ENCODE measurements around the gene PTPN3. TPM values are rescaled to one million over a fixed set of nuclear protein-coding genes. Genes with fewer than 3 reads are reported as not detected.

The PTPN3 gene
- total and polyA plus RNA-seq, 2 donors from 2014 or later, result 33.7 to 40.6 TPM

DNA sequence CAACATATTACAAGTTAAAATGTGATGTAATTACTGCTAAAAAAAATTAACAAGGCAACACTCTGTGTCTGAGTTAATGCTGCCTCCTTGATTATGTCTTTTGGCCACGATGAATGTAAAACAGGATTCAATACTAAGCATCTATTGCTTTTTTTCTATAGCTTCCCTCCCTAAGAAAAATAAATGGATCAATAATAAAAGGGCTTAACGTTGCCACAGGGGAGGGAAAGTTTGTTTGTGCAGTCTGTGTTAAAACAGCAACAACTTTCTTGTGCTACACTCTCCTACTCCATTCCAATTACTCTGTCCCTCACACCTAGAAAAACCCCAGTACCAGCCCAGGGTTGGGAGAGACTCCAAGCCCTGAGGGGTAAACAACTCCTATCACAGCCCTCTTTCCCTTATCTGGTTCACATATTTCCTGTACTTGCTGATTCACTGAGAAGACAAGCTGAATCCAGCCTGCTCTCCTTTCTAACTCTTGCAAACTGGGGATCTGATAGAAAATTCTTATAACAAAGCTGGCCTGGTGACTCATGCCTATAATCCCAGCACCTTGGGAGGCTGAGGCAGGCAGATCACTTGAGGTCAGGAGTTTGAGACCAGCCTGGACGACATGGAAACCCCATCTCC is 44.8 kb downstream of the PTPN3 start:
- Histone ChIP-seq H3K9ac (ENCODE audit: low read length in 3 of 3) (no peak overlapping the region), H3K27ac (ENCODE audit: low read depth in 2 of 2, low read length in 2 of 2) (no peak overlapping the region)
- no peak for FAIRE-seq

DNA sequence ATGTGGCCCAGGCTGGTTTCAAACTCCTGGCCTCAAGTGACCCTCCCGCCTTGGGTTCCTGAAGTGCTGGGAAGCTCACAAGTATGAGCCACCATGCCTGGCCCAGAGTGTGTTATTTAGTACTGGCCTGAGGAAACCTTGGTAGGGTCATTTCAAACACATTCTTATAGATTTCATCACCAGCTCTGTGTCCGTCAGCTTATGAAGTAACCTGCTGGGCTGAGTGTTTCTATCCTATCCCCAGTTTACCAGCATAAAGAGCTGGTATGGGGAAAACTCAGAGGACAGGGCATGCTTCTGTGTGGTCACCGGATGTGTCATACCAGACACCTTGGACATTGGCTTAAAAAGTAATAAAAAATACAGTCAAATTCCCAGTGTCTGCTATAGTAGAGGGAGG is 45.3 kb downstream of the PTPN3 start:
- intact Hi-C loops (cut with DNase I), result no loop called here
- H3K27me3 ChIP-seq (ENCODE audit: control insufficient read depth, insufficient read depth, low read length), result no peaks in the 10 kb centered on the region
- TF ChIP-seq, protein P1, sequence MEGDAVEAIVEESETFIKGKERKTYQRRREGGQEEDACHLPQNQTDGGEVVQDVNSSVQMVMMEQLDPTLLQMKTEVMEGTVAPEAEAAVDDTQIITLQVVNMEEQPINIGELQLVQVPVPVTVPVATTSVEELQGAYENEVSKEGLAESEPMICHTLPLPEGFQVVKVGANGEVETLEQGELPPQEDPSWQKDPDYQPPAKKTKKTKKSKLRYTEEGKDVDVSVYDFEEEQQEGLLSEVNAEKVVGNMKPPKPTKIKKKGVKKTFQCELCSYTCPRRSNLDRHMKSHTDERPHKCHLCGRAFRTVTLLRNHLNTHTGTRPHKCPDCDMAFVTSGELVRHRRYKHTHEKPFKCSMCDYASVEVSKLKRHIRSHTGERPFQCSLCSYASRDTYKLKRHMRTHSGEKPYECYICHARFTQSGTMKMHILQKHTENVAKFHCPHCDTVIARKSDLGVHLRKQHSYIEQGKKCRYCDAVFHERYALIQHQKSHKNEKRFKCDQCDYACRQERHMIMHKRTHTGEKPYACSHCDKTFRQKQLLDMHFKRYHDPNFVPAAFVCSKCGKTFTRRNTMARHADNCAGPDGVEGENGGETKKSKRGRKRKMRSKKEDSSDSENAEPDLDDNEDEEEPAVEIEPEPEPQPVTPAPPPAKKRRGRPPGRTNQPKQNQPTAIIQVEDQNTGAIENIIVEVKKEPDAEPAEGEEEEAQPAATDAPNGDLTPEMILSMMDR (IDR thresholded peaks at IDR 0.05; ENCODE audit: borderline replicate concordance, extremely low read depth, insufficient read depth), result no peak
- no peaks in the 10 kb centered on the region for H3K9me3 ChIP-seq (ENCODE audit: control insufficient read depth in 2 of 3, insufficient read depth in 1 of 3, low read length in 3 of 3)
- peaks cover 0 to 3% (median 0%) of the 10 kb centered on the region in 3 donors for H3K4me1 ChIP-seq (ENCODE audit: control insufficient read depth in 2 of 3, insufficient read depth in 2 of 3, low read depth in 1 of 3, low read length in 3 of 3)
- no peak overlapping the region for H3K27ac ChIP-seq (ENCODE audit: low read depth in 2 of 2, low read length in 2 of 2)
- H3K36me3 ChIP-seq (ENCODE audit: control insufficient read depth in 2 of 3, insufficient read depth in 3 of 3, low read length in 3 of 3), result peaks cover 0 to 32% (median 16%) of the 10 kb centered on the region in 3 donors
- no peak overlapping the region for H3K9ac ChIP-seq (ENCODE audit: low read length in 3 of 3)
- H3K4me3 ChIP-seq (ENCODE audit: low read length in 3 of 3), result no peak overlapping the region
- DNase-seq, result no peak
- no peak for FAIRE-seq

More for the DNA sequence above, 44.8 kb downstream of the PTPN3 start:
- DNase-seq, result no peak
- H3K4me3 ChIP-seq (ENCODE audit: low read length in 3 of 3), result no peak overlapping the region
- TF ChIP-seq, protein P1 (IDR thresholded peaks at IDR 0.05; ENCODE audit: borderline replicate concordance, extremely low read depth, insufficient read depth), result no peak
- H3K4me1 ChIP-seq (ENCODE audit: control insufficient read depth in 2 of 3, insufficient read depth in 2 of 3, low read depth in 1 of 3, low read length in 3 of 3), result peaks cover 0 to 3% (median 0%) of the 10 kb centered on the region in 3 donors
- intact Hi-C loops (cut with DNase I), result no loop called here
- H3K9me3 ChIP-seq (ENCODE audit: control insufficient read depth in 2 of 3, insufficient read depth in 1 of 3, low read length in 3 of 3), result no peaks in the 10 kb centered on the region
- peaks cover 0 to 28% (median 14%) of the 10 kb centered on the region in 3 donors for H3K36me3 ChIP-seq (ENCODE audit: control insufficient read depth in 2 of 3, insufficient read depth in 3 of 3, low read length in 3 of 3)
- H3K27me3 ChIP-seq (ENCODE audit: control insufficient read depth, insufficient read depth, low read length), result no peaks in the 10 kb centered on the region

DNA sequence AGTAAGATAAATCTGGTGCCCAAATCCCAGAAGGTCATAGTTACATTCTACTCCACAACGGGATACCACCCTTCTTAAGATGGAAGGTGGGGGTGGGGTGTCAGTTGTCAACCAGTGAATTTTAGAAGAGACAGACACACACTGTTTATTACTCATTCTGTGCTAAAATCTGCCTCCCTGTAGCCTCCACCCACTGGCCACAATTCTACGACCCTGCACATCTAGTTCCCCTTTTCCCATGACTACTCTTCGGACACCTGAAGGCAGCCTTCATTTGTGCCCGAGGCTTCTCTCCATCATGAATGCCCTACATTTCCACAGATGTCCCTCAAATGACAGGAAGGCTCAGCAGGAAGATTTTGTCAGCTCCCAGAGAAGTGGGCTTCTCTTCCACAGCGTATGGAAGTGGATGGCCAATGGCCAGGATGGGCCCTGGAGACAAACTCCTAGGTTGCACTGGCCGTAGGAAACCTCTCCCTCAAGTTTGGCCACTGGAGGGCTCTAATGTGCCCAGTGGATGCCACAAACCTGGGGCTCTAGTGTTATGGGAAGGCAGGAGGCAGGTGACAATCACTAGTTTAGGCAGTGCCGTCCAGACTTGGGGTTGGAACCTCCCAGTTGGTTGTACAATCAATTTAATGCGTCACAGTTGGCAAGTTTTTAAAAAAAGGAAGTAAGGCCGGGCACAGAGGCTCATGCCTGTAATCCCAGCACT is 46.6 kb downstream of the PTPN3 start:
- intact Hi-C loops (cut with DNase I), result no loop called here
- no peaks in the 10 kb centered on the region for H3K27me3 ChIP-seq (ENCODE audit: control insufficient read depth, insufficient read depth, low read length)
- TF ChIP-seq, protein P1 (IDR thresholded peaks at IDR 0.05; ENCODE audit: borderline replicate concordance, extremely low read depth, insufficient read depth), result no peak
- DNase-seq (no peak), FAIRE-seq (no peak)
- H3K36me3 ChIP-seq (ENCODE audit: control insufficient read depth in 2 of 3, insufficient read depth in 3 of 3, low read length in 3 of 3), result peaks cover 0 to 24% (median 16%) of the 10 kb centered on the region in 3 donors
- H3K4me1 ChIP-seq (ENCODE audit: control insufficient read depth in 2 of 3, insufficient read depth in 2 of 3, low read depth in 1 of 3, low read length in 3 of 3), result peaks cover 0 to 3% (median 0%) of the 10 kb centered on the region in 3 donors
- H3K27ac ChIP-seq (ENCODE audit: low read depth in 2 of 2, low read length in 2 of 2), result no peak overlapping the region
- H3K9me3 ChIP-seq (ENCODE audit: control insufficient read depth in 2 of 3, insufficient read depth in 1 of 3, low read length in 3 of 3), result no peaks in the 10 kb centered on the region
- no peak overlapping the region for H3K4me3 ChIP-seq (ENCODE audit: low read length in 3 of 3)
- no peak overlapping the region for H3K9ac ChIP-seq (ENCODE audit: low read length in 3 of 3)
